ENCODE results near the gene FOXA2. TPM values are rescaled to one million over a fixed set of nuclear protein-coding genes. Genes with fewer than 3 reads are reported as not detected.

The FOXA2 gene
- total RNA-seq, 1 experiment from 2014 or later = 43.6 TPM

GRCh38 chr20:22572023-22572422, 12.3 kb downstream of the FOXA2 start:
- no peaks in the 10 kb centered on the region for H3K9me3 ChIP-seq
- no peaks in the 10 kb centered on the region for H3K9me3 Mint-ChIP-seq (ENCODE audit: unreplicated experiment)
- H3K4me3 ChIP-seq (ENCODE audit: low read depth, low read length) = no peak overlapping the region
- no peak for DNase-seq
- no peaks in the 10 kb centered on the region for H3K27me3 ChIP-seq (replicated peaks; ENCODE audit: control insufficient read depth, insufficient read depth, low read length)
- no peaks in the 10 kb centered on the region for H3K36me3 Mint-ChIP-seq (ENCODE audit: insufficient read depth, unreplicated experiment)
- BruUV-seq (replicated peaks) = no TSS peak
- peaks cover 59% of the 10 kb centered on the region for H3K4me1 ChIP-seq
- no peak for TF ChIP-seq CTCF (IDR thresholded peaks at IDR 0.05; ENCODE audit: insufficient read depth in 1 of 2, low read depth in 1 of 2, low read length in 1 of 2, severe bottlenecking in 1 of 2, unreplicated experiment in 1 of 2)
- no peaks in the 10 kb centered on the region for H3K27me3 Mint-ChIP-seq (ENCODE audit: insufficient read depth, unreplicated experiment)
- CTCF ChIA-PET = interaction anchor here (1.7 kb wide), 1 partner anchor 82 kb away, joined by 6 read pairs; no protein-coding TSS in a partner anchor
- H3K4me3 Mint-ChIP-seq (ENCODE audit: unreplicated experiment) = no peak overlapping the region
- POLR2A ChIA-PET = interaction anchor here (0.5 to 0.9 kb wide), 2 partner anchors 60 to 81 kb away, joined by 3 read pairs; no protein-coding TSS in a partner anchor
- intact Hi-C loops (cut with micrococcal nuclease; ENCODE audit: unreplicated experiment) = loop anchor here (5.0 kb wide), 1 partner anchor 35 kb away; no protein-coding TSS in a partner anchor
- H3K36me3 ChIP-seq (ENCODE audit: control insufficient read depth, insufficient read depth, low read length) = no peaks in the 10 kb centered on the region
- peak overlapping the region; percentile 57 for H3K27ac Mint-ChIP-seq (ENCODE audit: unreplicated experiment)
- peaks cover 42% of the 10 kb centered on the region for H3K4me1 Mint-ChIP-seq (ENCODE audit: low read depth, unreplicated experiment)

- H3K36me3 ChIP-seq (ENCODE audit: control insufficient read depth, insufficient read depth, low read length) = no peaks in the 10 kb centered on the region
- Mint-ChIP-seq H3K4me1 (ENCODE audit: low read depth, unreplicated experiment) (peaks cover 26% of the 10 kb centered on the region), H3K9me3 (ENCODE audit: unreplicated experiment) (no peaks in the 10 kb centered on the region), H3K27me3 (ENCODE audit: insufficient read depth, unreplicated experiment) (no peaks in the 10 kb centered on the region), H3K27ac (ENCODE audit: unreplicated experiment) (no peak overlapping the region), H3K36me3 (ENCODE audit: insufficient read depth, unreplicated experiment) (no peaks in the 10 kb centered on the region), H3K4me3 (ENCODE audit: unreplicated experiment) (no peak overlapping the region)
- no peak for TF ChIP-seq CTCF (IDR thresholded peaks at IDR 0.05; ENCODE audit: insufficient read depth in 1 of 2, low read depth in 1 of 2, low read length in 1 of 2, severe bottlenecking in 1 of 2, unreplicated experiment in 1 of 2)
- no TSS peak for BruUV-seq (replicated peaks)
- no peak for DNase-seq
- H3K9me3 ChIP-seq = no peaks in the 10 kb centered on the region
- ChIA-PET CTCF (no interaction called here), POLR2A (no interaction called here)
- intact Hi-C loops (cut with micrococcal nuclease; ENCODE audit: unreplicated experiment) = no loop called here
- peaks cover 42% of the 10 kb centered on the region for H3K4me1 ChIP-seq
- no peaks in the 10 kb centered on the region for H3K27me3 ChIP-seq (replicated peaks; ENCODE audit: control insufficient read depth, insufficient read depth, low read length)
- no peak overlapping the region for H3K4me3 ChIP-seq (ENCODE audit: low read depth, low read length)
Observed at GRCh38 chr20:22569353-22569752, 15.0 kb downstream of the FOXA2 start.

- intact Hi-C loops (cut with micrococcal nuclease; ENCODE audit: unreplicated experiment) = no loop called here
- Mint-ChIP-seq H3K4me1 (ENCODE audit: low read depth, unreplicated experiment) (peaks cover 31% of the 10 kb centered on the region), H3K9me3 (ENCODE audit: unreplicated experiment) (no peaks in the 10 kb centered on the region), H3K4me3 (ENCODE audit: unreplicated experiment) (no peak overlapping the region), H3K36me3 (ENCODE audit: insufficient read depth, unreplicated experiment) (no peaks in the 10 kb centered on the region), H3K27me3 (ENCODE audit: insufficient read depth, unreplicated experiment) (no peaks in the 10 kb centered on the region), H3K27ac (ENCODE audit: unreplicated experiment) (no peak overlapping the region)
- Histone ChIP-seq H3K4me3 (ENCODE audit: low read depth, low read length) (no peak overlapping the region), H3K27me3 (replicated peaks; ENCODE audit: control insufficient read depth, insufficient read depth, low read length) (no peaks in the 10 kb centered on the region), H3K9me3 (no peaks in the 10 kb centered on the region), H3K4me1 (peaks cover 42% of the 10 kb centered on the region), H3K36me3 (ENCODE audit: control insufficient read depth, insufficient read depth, low read length) (no peaks in the 10 kb centered on the region)
- POLR2A ChIA-PET = no interaction called here
- DNase-seq = no peak
- TF ChIP-seq CTCF (IDR thresholded peaks at IDR 0.05; ENCODE audit: insufficient read depth in 1 of 2, low read depth in 1 of 2, low read length in 1 of 2, severe bottlenecking in 1 of 2, unreplicated experiment in 1 of 2) = no peak
- no TSS peak for BruUV-seq (replicated peaks)
- CTCF ChIA-PET = interaction anchor here (0.5 kb wide), 1 partner anchor 48 kb away, joined by 6 read pairs; no protein-coding TSS in a partner anchor
Observed at GRCh38 chr20:22568872-22569344, 15.5 kb downstream of the FOXA2 start.

Measured in Caco-2 (cell line).